ENCODE results near the gene APOOL.

DNA sequence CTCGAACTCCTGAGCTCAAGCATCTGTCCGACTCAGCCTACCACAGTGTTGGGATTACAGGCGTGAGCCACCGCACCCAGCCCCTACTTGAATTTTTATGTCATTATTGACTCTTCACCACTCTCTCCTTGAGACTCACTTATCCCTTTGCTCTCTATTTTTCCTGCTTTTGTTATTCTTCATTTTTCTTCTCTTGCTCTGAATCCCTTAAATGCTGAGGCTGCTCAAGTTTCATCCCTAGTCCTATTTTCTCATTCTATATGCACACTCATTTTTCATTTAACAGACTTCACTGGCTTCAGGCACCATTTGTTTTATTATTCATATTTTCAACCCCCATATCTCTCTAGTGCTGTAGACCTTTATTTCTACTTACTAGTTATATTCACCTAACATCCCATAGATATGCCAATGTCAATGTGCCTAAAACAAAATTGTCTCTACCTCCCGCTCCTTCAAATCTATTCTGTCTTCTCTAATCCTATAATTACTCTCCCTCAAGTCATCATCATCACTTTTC, 85.7 kb downstream of the APOOL start:
- no peak for TF ChIP-seq POLR2AphosphoS5 (IDR thresholded peaks at IDR 0.05)
- TF ChIP-seq, protein P1, sequence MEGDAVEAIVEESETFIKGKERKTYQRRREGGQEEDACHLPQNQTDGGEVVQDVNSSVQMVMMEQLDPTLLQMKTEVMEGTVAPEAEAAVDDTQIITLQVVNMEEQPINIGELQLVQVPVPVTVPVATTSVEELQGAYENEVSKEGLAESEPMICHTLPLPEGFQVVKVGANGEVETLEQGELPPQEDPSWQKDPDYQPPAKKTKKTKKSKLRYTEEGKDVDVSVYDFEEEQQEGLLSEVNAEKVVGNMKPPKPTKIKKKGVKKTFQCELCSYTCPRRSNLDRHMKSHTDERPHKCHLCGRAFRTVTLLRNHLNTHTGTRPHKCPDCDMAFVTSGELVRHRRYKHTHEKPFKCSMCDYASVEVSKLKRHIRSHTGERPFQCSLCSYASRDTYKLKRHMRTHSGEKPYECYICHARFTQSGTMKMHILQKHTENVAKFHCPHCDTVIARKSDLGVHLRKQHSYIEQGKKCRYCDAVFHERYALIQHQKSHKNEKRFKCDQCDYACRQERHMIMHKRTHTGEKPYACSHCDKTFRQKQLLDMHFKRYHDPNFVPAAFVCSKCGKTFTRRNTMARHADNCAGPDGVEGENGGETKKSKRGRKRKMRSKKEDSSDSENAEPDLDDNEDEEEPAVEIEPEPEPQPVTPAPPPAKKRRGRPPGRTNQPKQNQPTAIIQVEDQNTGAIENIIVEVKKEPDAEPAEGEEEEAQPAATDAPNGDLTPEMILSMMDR (IDR thresholded peaks at IDR 0.05) = no peak

All from stomach (tissue), 4 donors.